PFSK-1 (cell line): ENCODE measurements around the gene ERICH2.

Experiments used
- FOXP2 ChIP-seq: optimal IDR thresholded peaks from 2 replicates; pipeline ENCODE3; 2011; ENCODE audit warnings: borderline replicate concordance, control low read depth, inconsistent platforms; ENCODE audit not compliant: insufficient read depth; ENCODE audit errors: extremely low read length, extremely low read depth
- POLR2AphosphoS5 ChIP-seq: IDR thresholded peaks from 2 replicates; pipeline ENCODE4 v1.6.1; 2012; ENCODE audit warnings: low read depth, mild to moderate bottlenecking, control low read depth, low read length, moderate library complexity
- REST ChIP-seq, 2 experiments: IDR thresholded peaks; 2 replicates each; pipeline versions ENCODE4 v1.6.1 to v1.8.0; 2011 to 2012; ENCODE audit warnings: low read depth in 2 of 2, low read length in 2 of 2, control low read depth in 1 of 2, inconsistent platforms in 1 of 2, mild to moderate bottlenecking in 1 of 2, moderate library complexity in 1 of 2; ENCODE audit not compliant: insufficient read depth in 1 of 2
- SIN3A ChIP-seq: IDR thresholded peaks from 2 replicates; pipeline ENCODE4 v1.6.1; 2012; ENCODE audit warnings: mild to moderate bottlenecking, low read length, moderate library complexity, borderline replicate concordance; ENCODE audit not compliant: insufficient read depth
- TAF1 ChIP-seq: IDR thresholded peaks from 2 replicates; pipeline ENCODE4 v1.6.1; 2012; ENCODE audit warnings: low read length, control low read depth, borderline replicate concordance; ENCODE audit not compliant: insufficient read depth

ERICH2 gene

DNA sequence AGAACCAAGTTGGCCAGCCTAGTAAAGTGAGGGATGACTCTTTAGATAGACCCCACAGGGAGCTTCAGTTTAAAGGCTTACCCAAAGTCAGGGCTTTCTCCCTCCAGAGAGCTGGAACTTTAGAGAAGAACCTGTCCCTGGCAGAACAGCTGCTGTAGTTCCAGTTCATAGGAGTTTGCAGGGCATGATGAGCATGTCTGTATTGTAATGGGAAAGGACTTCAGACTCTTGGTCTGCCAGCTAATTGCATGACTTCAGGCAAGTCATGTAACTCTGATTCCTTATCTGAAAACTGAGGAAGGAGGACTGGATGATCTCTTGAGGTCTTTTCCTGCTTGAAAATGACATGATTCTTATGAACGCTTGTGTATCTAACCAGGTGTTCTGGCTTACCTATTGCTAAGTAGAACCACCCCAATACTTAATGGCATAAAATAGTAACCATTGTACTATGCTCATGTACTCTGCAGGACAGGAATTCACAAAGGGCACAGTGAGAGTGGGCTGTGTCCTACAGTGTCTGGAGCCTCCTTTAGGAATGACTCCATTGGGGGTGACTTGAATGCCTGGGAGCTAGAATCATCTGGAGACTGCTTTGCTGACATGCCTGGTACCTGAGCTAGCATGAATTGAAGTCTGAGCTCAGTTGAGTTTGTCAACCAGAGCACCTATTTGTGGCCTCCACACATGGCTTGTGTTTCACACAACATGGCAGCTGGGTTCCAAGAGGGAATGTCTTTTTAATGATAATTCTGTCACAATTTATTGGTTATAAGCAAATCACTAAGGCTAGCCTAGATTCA is 36.2 kb upstream of the ERICH2 start:
- TF ChIP-seq TAF1 = no peak
- TF ChIP-seq SIN3A = no peak

DNA sequence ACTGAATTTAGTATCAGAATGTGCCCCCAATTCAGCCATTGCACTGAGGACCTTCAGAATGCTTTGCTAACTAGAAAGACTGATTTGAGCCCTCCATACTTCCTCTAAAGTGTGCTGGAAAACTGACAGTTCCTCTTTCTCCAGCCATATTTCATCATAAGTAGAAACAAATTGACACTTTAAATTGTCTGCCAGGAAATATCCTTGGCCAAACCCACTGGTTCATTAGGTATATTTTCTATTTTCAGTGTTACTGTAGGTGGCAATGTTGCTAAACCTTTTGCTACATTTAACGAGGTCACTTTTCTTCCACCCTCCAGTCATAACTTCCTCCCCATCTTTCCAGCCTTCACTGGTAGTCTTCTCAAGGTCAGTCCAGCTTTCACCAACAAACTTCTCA is 33.5 kb upstream of the ERICH2 start:
- no peak for TF ChIP-seq FOXP2
- no peak for TF ChIP-seq REST (IDR thresholded peaks at IDR 0.05; ENCODE audit: insufficient read depth in 1 of 2, low read depth in 2 of 2, low read length in 2 of 2)

DNA sequence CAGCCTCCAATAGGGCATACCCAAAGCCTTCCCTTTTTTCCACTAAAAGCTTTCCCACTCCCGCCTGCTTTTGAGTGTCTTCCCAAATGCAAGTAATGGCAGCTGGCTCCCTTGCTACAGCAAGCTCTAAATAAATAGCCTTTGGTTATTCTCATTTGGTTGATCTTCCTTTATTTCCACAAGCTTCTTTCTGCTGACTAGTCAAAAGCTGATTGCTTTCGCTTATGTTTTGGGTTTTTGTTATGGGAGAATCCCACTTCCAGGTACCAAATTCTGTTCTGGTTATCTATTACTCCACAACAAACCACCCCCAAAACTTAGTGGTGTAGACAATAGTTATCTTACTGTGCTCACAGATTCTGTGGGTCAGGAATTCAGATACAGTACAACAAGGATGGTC is 32.8 kb upstream of the ERICH2 start:
- TF ChIP-seq TAF1 = no peak
- TF ChIP-seq POLR2AphosphoS5 = no peak
- no peak for TF ChIP-seq REST (IDR thresholded peaks at IDR 0.05; ENCODE audit: insufficient read depth in 1 of 2, low read depth in 2 of 2, low read length in 2 of 2)
- no peak for TF ChIP-seq FOXP2
- TF ChIP-seq SIN3A = no peak

DNA sequence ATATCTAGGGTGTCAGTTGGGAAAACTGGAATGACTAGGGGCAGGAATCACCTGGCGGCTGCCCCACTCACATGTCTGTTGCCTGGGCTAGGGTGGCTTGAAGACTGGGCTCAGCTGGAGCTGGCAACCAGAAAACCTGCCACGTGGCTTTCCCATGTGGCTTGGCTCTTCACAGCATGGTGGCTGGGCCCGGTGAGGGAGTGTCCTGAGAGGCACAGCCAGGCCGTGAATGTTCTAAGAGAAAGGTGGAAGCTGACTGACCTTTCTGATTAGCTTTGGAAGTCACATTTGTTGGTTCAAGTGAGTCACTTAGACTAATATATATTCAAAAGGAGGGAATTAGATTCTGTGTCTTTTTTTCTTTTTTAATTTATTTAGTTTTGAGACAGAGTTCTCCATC is 32.4 kb upstream of the ERICH2 start:
- TF ChIP-seq POLR2AphosphoS5 (no peak), REST (IDR thresholded peaks at IDR 0.05; ENCODE audit: insufficient read depth in 1 of 2, low read depth in 2 of 2, low read length in 2 of 2) (no peak), TAF1 (no peak), FOXP2 (no peak)

DNA sequence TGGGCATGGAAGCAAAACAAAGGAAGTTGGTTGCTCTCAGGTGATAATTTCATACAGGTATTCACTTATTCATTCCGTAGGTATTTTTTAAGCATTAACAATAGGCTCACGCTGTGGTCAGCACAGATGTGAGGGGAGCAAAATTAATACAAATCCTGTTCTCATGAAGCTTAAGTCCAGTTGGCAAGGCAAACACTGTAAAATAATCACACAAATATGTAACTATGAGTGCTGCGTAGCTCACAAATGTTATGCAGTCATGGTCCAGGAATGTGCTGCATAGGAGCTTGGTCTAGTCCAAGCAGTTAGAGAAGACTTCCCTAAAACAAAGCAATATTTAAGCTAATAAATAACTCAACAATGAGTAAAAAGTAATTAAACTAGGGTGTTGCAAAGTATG is 31.1 kb upstream of the ERICH2 start:
- TF ChIP-seq REST (IDR thresholded peaks at IDR 0.05; ENCODE audit: insufficient read depth in 1 of 2, low read depth in 2 of 2, low read length in 2 of 2) = no peak
- no peak for TF ChIP-seq TAF1
- TF ChIP-seq POLR2AphosphoS5 = no peak
